Keratinocyte (primary cell): Measurements from ENCODE around the gene SCN9A.

Source experiments
- EZH2 ChIP-seq: IDR thresholded peaks from one replicate; pipeline ENCODE4 v1.6.1; 2012; ENCODE audit warnings: inconsistent platforms, mild to moderate bottlenecking, low read length, moderate library complexity
- TF ChIP-seq, protein P1 (sequence below), 3 experiments: IDR thresholded peaks in 1 of 3; conservative IDR thresholded peaks in 1 of 3; optimal IDR thresholded peaks in 1 of 3; 2 replicates in 2 of 3; 3 replicates in 1 of 3; pipeline versions ENCODE3 to v1.5.1; 2011; ENCODE audit warnings: low read length in 3 of 3, mild to moderate bottlenecking in 3 of 3, moderate library complexity in 2 of 3, control low read depth in 1 of 3, inconsistent platforms in 1 of 3; ENCODE audit not compliant: insufficient read depth in 2 of 3; ENCODE audit errors: extremely low read depth in 1 of 3

DNA sequence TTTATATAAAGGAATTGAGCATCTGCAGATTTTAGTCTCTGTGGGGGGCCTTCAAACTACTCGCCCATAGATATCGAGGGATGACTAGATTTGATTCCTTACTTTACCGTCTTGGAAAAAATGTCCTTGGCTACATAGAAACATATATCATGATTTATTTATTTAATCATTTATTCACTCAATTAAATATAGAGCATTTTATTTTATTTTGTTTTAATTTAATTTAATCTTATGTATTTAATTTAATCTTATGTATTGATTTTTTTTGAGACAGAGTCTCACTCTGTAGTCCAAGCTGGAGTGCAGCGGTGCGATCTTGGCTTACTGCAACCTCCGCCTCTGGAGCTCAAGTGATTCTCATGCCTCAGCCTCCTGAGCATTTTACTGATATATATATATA is 105.4 kb downstream of the SCN9A start:
- TF ChIP-seq EZH2: no peak
- TF ChIP-seq, protein P1, sequence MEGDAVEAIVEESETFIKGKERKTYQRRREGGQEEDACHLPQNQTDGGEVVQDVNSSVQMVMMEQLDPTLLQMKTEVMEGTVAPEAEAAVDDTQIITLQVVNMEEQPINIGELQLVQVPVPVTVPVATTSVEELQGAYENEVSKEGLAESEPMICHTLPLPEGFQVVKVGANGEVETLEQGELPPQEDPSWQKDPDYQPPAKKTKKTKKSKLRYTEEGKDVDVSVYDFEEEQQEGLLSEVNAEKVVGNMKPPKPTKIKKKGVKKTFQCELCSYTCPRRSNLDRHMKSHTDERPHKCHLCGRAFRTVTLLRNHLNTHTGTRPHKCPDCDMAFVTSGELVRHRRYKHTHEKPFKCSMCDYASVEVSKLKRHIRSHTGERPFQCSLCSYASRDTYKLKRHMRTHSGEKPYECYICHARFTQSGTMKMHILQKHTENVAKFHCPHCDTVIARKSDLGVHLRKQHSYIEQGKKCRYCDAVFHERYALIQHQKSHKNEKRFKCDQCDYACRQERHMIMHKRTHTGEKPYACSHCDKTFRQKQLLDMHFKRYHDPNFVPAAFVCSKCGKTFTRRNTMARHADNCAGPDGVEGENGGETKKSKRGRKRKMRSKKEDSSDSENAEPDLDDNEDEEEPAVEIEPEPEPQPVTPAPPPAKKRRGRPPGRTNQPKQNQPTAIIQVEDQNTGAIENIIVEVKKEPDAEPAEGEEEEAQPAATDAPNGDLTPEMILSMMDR (optimal IDR thresholded peaks at IDR 0.05 in 1 of 3, IDR thresholded peaks at IDR 0.05 in 1 of 3, conservative IDR thresholded peaks at IDR 0.05 in 1 of 3; ENCODE audit: extremely low read depth in 1 of 3, insufficient read depth in 2 of 3, low read length in 3 of 3): no peak
